Immature natural killer cell (primary cell): Measurements from ENCODE around the gene NDUFS2. TPM values are rescaled to one million over a fixed set of nuclear protein-coding genes. Genes with fewer than 3 reads are reported as not detected.

ENCODE experiments used
- DNase-seq, 3 donors: peaks; one replicate each; pipeline ENCODE4 v3.0.0; 2022; ENCODE audit warnings: mixed read lengths in 1 of 3
- H3K27ac Mint-ChIP-seq, 6 donors: one replicate each; pipeline ENCODE4 v1.8.0; 2020; ENCODE audit warnings: mixed read lengths in 6 of 6, mild to moderate bottlenecking in 5 of 6, inconsistent platforms in 4 of 6, moderate library complexity in 3 of 6
- H3K27me3 Mint-ChIP-seq, 3 donors: one replicate each; pipeline ENCODE4 v1.8.0; 2020 to 2021; ENCODE audit warnings: low read depth in 3 of 3, mild to moderate bottlenecking in 3 of 3, mixed read lengths in 3 of 3, moderate library complexity in 3 of 3, inconsistent platforms in 1 of 3
- H3K36me3 Mint-ChIP-seq, 3 donors: one replicate each; pipeline ENCODE4 v1.8.0; 2020; ENCODE audit warnings: mixed read lengths in 3 of 3, inconsistent platforms in 2 of 3, mild to moderate bottlenecking in 2 of 3
- H3K4me1 Mint-ChIP-seq, 2 donors: one replicate each; pipeline ENCODE4 v1.8.0; 2020; ENCODE audit warnings: inconsistent platforms in 2 of 2, mild to moderate bottlenecking in 2 of 2, mixed read lengths in 2 of 2, moderate library complexity in 1 of 2
- H3K4me3 Mint-ChIP-seq, 5 donors: one replicate each; pipeline ENCODE4 v1.8.0; 2020; ENCODE audit warnings: mild to moderate bottlenecking in 5 of 5, mixed read lengths in 5 of 5, inconsistent platforms in 3 of 5, moderate library complexity in 3 of 5
- H3K9me3 Mint-ChIP-seq, 6 donors: one replicate each; pipeline ENCODE4 v1.8.0; 2020; ENCODE audit warnings: mild to moderate bottlenecking in 6 of 6, mixed read lengths in 6 of 6, inconsistent platforms in 4 of 6, moderate library complexity in 3 of 6
- polyA plus RNA-seq, 3 donors: library from polyadenylated mRNA; unstranded; fragments of 300-500 nt; fragmentation: Illumina TruSeq; gene quantifications; one replicate each; pipeline ENCODE4 v1.2.3, GENCODE V29; 2021

NDUFS2 gene
- polyA plus RNA-seq, 3 donors from 2014 or later = 59.6 to 117 (median 99.1) TPM

DNA sequence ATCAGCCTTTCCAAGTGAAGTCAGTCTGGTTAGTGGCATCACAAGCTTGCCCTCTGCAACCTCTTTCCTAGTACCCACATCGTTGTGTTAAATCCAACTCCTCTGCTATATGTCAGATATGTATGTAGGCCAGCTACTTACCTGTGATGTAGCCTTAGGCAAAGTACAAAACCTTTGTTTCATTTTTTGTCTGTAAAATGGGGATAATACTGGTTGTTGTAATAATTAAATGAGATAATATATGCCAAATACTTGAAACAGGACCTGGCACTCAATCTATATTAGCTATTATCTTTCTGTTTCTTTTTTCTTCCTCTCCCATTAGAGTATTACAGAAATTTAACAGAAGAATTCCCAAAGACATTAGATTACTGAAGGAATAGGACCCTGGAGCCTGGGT is 57.6 kb downstream of the NDUFS2 start:
- Mint-ChIP-seq H3K4me3 (peak overlapping the region; percentile 26 to 82 (median 70)), H3K27me3 (peaks cover 20 to 37% (median 29%) of the 10 kb centered on the region in 3 donors), H3K9me3 (peaks cover 11 to 27% (median 18%) of the 10 kb centered on the region in 6 donors), H3K27ac (no peak overlapping the region), H3K36me3 (peaks cover 4 to 9% (median 6%) of the 10 kb centered on the region in 3 donors), H3K4me1 (peaks cover 10 to 16% of the 10 kb centered on the region in 2 donors)
- no peak for DNase-seq

GRCh38 chr1:161260376-161261260 is 58.5 kb downstream of the NDUFS2 start:
- Mint-ChIP-seq H3K36me3 (peaks cover 4 to 9% (median 6%) of the 10 kb centered on the region in 3 donors), H3K27ac (no peak overlapping the region), H3K9me3 (peaks cover 11 to 27% (median 16%) of the 10 kb centered on the region in 6 donors), H3K4me3 (peak overlapping the region in 1 of 5 donors; percentile 7), H3K27me3 (peaks cover 21 to 37% (median 29%) of the 10 kb centered on the region in 3 donors), H3K4me1 (peaks cover 10 to 16% of the 10 kb centered on the region in 2 donors)
- DNase-seq = no peak

GRCh38 chr1:161261261-161262235 is 59.4 kb downstream of the NDUFS2 start:
- Mint-ChIP-seq H3K27me3 (peaks cover 23 to 34% (median 29%) of the 10 kb centered on the region in 3 donors), H3K27ac (no peak overlapping the region)

More at GRCh38 chr1:161261261-161262235, 59.4 kb downstream of the NDUFS2 start:
- H3K4me1 Mint-ChIP-seq = peaks cover 10 to 16% of the 10 kb centered on the region in 2 donors
- H3K9me3 Mint-ChIP-seq = peaks cover 11 to 21% (median 13%) of the 10 kb centered on the region in 6 donors
- peaks cover 3 to 9% (median 4%) of the 10 kb centered on the region in 3 donors for H3K36me3 Mint-ChIP-seq
- no peak overlapping the region for H3K4me3 Mint-ChIP-seq
- DNase-seq = no peak

Other genes starting within 250 kb of the NDUFS2 start
- not detected for gene ITLN2, start 247.6 kb upstream of the NDUFS2 start, polyA plus RNA-seq
- 10 to 100 TPM; 11.5 to 53.2 (median 27.7) TPM for gene F11R, start 181.2 kb upstream of the NDUFS2 start, polyA plus RNA-seq
- gene TSTD1, start 163.4 kb upstream of the NDUFS2 start, polyA plus RNA-seq = 100 to 1,000 TPM; 229 to 385 (median 349) TPM
- 10 to 100 TPM in 1 of 3 donors, 1 to 10 TPM in 1, not detected in 1; 7.9 to 12.2 TPM for gene USF1, start 156.4 kb upstream of the NDUFS2 start, polyA plus RNA-seq
- gene ARHGAP30, start 132.5 kb upstream of the NDUFS2 start, polyA plus RNA-seq = 100 to 1,000 TPM in 2 of 3 donors, 10 to 100 TPM in 1; 98.0 to 265 (median 103) TPM
- not detected for gene NECTIN4, start 112.8 kb upstream of the NDUFS2 start, polyA plus RNA-seq
- gene KLHDC9, start 104.0 kb upstream of the NDUFS2 start, polyA plus RNA-seq = under 1 TPM in 1 of 3 donors, not detected in 2; 0.59 TPM
- gene PFDN2, start 84.3 kb upstream of the NDUFS2 start, polyA plus RNA-seq = 10 to 100 TPM; 63.4 to 84.4 (median 83.0) TPM
- 10 to 100 TPM; 17.3 to 21.9 (median 18.2) TPM for gene NIT1, start 84.3 kb upstream of the NDUFS2 start, polyA plus RNA-seq
- gene DEDD, start 69.7 kb upstream of the NDUFS2 start, polyA plus RNA-seq = 10 to 100 TPM; 27.5 to 43.8 (median 42.2) TPM
- gene UFC1, start 48.4 kb upstream of the NDUFS2 start, polyA plus RNA-seq = 100 to 1,000 TPM; 174 to 219 (median 186) TPM
- 10 to 100 TPM in 2 of 3 donors, 1 to 10 TPM in 1; 9.0 to 25.5 (median 14.7) TPM for gene USP21, start 42.9 kb upstream of the NDUFS2 start, polyA plus RNA-seq
- 10 to 100 TPM; 18.2 to 30.1 (median 21.9) TPM for gene PPOX, start 35.9 kb upstream of the NDUFS2 start, polyA plus RNA-seq
- 10 to 100 TPM; 38.7 to 68.0 (median 49.6) TPM for gene B4GALT3, start 24.9 kb upstream of the NDUFS2 start, polyA plus RNA-seq
- gene ADAMTS4, start 3.3 kb upstream of the NDUFS2 start, polyA plus RNA-seq = under 1 TPM in 2 of 3 donors, not detected in 1; 0.10 to 0.29 TPM
- 1,000 to 10,000 TPM; 1,827 to 3,702 (median 3,300) TPM for gene FCER1G, start 12.9 kb downstream of the NDUFS2 start, polyA plus RNA-seq
- not detected for gene APOA2, start 21.3 kb downstream of the NDUFS2 start, polyA plus RNA-seq
- gene TOMM40L, start 23.7 kb downstream of the NDUFS2 start, polyA plus RNA-seq = 10 to 100 TPM in 2 of 3 donors, 1 to 10 TPM in 1; 7.9 to 11.3 (median 11.1) TPM
- gene NR1I3, start 35.8 kb downstream of the NDUFS2 start, polyA plus RNA-seq = not detected
- not detected for gene PCP4L1, start 56.4 kb downstream of the NDUFS2 start, polyA plus RNA-seq
- not detected for gene MPZ, start 107.6 kb downstream of the NDUFS2 start, polyA plus RNA-seq
- gene SDHC, start 112.0 kb downstream of the NDUFS2 start, polyA plus RNA-seq = 100 to 1,000 TPM; 260 to 415 (median 324) TPM
- not detected for gene CFAP126, start 165.5 kb downstream of the NDUFS2 start, polyA plus RNA-seq